Panc1 (cell line): ENCODE data around the gene SPPL2C.

Experiments
- POLR2AphosphoS5 ChIP-seq: IDR thresholded peaks from 2 replicates; pipeline ENCODE4 v1.6.1; 2012; ENCODE audit warnings: mild to moderate bottlenecking, low read depth, low read length, moderate library complexity
- TF ChIP-seq, protein P1 (sequence below), 2 experiments: IDR thresholded peaks; 2 replicates each; pipeline ENCODE4 v1.6.1; 2011 to 2012; ENCODE audit warnings: low read depth in 2 of 2, control low read depth in 1 of 2, low read length in 1 of 2, mild to moderate bottlenecking in 1 of 2, moderate library complexity in 1 of 2; ENCODE audit not compliant: insufficient read depth in 1 of 2
- TF ChIP-seq, protein P2 (sequence below): fragments of 450-650 bp; IDR thresholded peaks from 2 replicates; pipeline ENCODE4 v1.5.1; 2017; ENCODE audit warnings: mild to moderate bottlenecking

- TF ChIP-seq, protein P1, sequence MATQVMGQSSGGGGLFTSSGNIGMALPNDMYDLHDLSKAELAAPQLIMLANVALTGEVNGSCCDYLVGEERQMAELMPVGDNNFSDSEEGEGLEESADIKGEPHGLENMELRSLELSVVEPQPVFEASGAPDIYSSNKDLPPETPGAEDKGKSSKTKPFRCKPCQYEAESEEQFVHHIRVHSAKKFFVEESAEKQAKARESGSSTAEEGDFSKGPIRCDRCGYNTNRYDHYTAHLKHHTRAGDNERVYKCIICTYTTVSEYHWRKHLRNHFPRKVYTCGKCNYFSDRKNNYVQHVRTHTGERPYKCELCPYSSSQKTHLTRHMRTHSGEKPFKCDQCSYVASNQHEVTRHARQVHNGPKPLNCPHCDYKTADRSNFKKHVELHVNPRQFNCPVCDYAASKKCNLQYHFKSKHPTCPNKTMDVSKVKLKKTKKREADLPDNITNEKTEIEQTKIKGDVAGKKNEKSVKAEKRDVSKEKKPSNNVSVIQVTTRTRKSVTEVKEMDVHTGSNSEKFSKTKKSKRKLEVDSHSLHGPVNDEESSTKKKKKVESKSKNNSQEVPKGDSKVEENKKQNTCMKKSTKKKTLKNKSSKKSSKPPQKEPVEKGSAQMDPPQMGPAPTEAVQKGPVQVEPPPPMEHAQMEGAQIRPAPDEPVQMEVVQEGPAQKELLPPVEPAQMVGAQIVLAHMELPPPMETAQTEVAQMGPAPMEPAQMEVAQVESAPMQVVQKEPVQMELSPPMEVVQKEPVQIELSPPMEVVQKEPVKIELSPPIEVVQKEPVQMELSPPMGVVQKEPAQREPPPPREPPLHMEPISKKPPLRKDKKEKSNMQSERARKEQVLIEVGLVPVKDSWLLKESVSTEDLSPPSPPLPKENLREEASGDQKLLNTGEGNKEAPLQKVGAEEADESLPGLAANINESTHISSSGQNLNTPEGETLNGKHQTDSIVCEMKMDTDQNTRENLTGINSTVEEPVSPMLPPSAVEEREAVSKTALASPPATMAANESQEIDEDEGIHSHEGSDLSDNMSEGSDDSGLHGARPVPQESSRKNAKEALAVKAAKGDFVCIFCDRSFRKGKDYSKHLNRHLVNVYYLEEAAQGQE (IDR thresholded peaks at IDR 0.05; ENCODE audit: insufficient read depth in 1 of 2, low read depth in 2 of 2, low read length in 1 of 2), result no peak
- TF ChIP-seq, protein P2, sequence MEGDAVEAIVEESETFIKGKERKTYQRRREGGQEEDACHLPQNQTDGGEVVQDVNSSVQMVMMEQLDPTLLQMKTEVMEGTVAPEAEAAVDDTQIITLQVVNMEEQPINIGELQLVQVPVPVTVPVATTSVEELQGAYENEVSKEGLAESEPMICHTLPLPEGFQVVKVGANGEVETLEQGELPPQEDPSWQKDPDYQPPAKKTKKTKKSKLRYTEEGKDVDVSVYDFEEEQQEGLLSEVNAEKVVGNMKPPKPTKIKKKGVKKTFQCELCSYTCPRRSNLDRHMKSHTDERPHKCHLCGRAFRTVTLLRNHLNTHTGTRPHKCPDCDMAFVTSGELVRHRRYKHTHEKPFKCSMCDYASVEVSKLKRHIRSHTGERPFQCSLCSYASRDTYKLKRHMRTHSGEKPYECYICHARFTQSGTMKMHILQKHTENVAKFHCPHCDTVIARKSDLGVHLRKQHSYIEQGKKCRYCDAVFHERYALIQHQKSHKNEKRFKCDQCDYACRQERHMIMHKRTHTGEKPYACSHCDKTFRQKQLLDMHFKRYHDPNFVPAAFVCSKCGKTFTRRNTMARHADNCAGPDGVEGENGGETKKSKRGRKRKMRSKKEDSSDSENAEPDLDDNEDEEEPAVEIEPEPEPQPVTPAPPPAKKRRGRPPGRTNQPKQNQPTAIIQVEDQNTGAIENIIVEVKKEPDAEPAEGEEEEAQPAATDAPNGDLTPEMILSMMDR, result no peak
- no peak for TF ChIP-seq POLR2AphosphoS5
These were observed 3.5 kb upstream of the SPPL2C start for GRCh38 chr17:45841186-45841585.
